ENCODE data around the gene TRIM27.
A peak's percentile ranks its signal among the peaks of the same experiment; 100 is the strongest.
"Not testable (repeated sequence)": the region's sequence is repeated elsewhere in the genome, so short reads cannot be mapped to it uniquely, and the experiment has no call there.

The TRIM27 gene

GRCh38 chr6:28941684-28942448 lies 18.1 kb upstream of the TRIM27 start:
- no peak for DNase-seq

GRCh38 chr6:28940858-28941683 lies 17.3 kb upstream of the TRIM27 start:
- DNase-seq, result peak; percentile 90

GRCh38 chr6:28940294-28940857 lies 16.6 kb upstream of the TRIM27 start:
- DNase-seq, result peak; percentile 83

GRCh38 chr6:28933069-28933468 lies 9.3 kb upstream of the TRIM27 start:
- no peak for DNase-seq

- no peak for DNase-seq
These were observed 6.3 kb upstream of the TRIM27 start for GRCh38 chr6:28929887-28930620.

- not testable (repeated sequence) for DNase-seq
These were observed 5.6 kb upstream of the TRIM27 start for GRCh38 chr6:28929339-28929738.

GRCh38 chr6:28927846-28928245 lies 4.1 kb upstream of the TRIM27 start:
- no peak for DNase-seq

- DNase-seq, result no peak
These were observed 916 bp downstream of the TRIM27 start for GRCh38 chr6:28922821-28923317.

GRCh38 chr6:28922004-28922820 lies 1.6 kb downstream of the TRIM27 start:
- no peak for DNase-seq

GRCh38 chr6:28920281-28920680 lies 3.5 kb downstream of the TRIM27 start:
- no peak for DNase-seq

GRCh38 chr6:28914941-28915340 lies 8.8 kb downstream of the TRIM27 start:
- no peak for DNase-seq

GRCh38 chr6:28910901-28911690 lies 12.7 kb downstream of the TRIM27 start:
- no peak for DNase-seq

GRCh38 chr6:28907394-28907793 lies 16.4 kb downstream of the TRIM27 start:
- no peak for DNase-seq

- DNase-seq, result no peak
These were observed 17.1 kb downstream of the TRIM27 start for GRCh38 chr6:28906669-28907068.

- no peak for DNase-seq
These were observed 20.1 kb downstream of the TRIM27 start for GRCh38 chr6:28903686-28904085.

GRCh38 chr6:28901831-28902230 lies 22.0 kb downstream of the TRIM27 start:
- no peak for DNase-seq

- no peak for DNase-seq
These were observed 23.1 kb downstream of the TRIM27 start for GRCh38 chr6:28900577-28901256.

GRCh38 chr6:28898710-28898965 lies 25.1 kb downstream of the TRIM27 start:
- DNase-seq, result no peak

GRCh38 chr6:28897369-28897745 lies 26.4 kb downstream of the TRIM27 start:
- DNase-seq, result no peak

GRCh38 chr6:28896505-28897368 lies 27.0 kb downstream of the TRIM27 start:
- DNase-seq, result peak; percentile 60

All from DMS 273 treated with DMSO at 0.1 percent for 48 hours (cell line).